NCI-H146 treated with DMSO at 0.1 percent for 48 hours (cell line): ENCODE measurements around the gene HACL1.
A peak's percentile ranks its signal among the peaks of the same experiment; 100 is the strongest.

Experiments used
- DNase-seq: peaks from one replicate; lab custom pipeline; 2025; ENCODE audit not compliant: unreplicated experiment; lab: John Stamatoyannopoulos, UW

HACL1 gene

DNA sequence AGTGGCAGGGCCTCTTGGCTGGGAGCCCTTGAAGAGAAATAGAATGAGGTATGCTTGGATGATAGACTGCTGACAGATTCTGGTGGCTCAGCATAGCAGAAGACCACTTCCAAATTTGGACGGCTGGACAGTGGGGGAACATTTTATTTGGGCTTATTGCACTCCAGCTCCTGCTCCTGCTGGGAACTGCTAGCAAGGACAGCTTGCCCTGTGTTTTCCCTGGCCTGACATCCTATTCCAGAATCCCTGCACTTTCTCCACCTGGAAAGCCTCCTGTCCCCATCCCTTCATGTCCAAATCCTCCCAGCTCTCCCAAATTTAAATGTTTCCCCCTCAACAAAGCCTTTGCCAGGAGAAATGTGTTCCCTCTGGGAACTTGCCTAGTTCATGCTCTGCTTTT, 70.0 kb downstream of the HACL1 start:
- DNase-seq: no peak

- no peak for DNase-seq
Observed at GRCh38 chr3:15528854-15529537, 72.4 kb downstream of the HACL1 start.

GRCh38 chr3:15527031-15527459, 74.3 kb downstream of the HACL1 start:
- DNase-seq: no peak

DNA sequence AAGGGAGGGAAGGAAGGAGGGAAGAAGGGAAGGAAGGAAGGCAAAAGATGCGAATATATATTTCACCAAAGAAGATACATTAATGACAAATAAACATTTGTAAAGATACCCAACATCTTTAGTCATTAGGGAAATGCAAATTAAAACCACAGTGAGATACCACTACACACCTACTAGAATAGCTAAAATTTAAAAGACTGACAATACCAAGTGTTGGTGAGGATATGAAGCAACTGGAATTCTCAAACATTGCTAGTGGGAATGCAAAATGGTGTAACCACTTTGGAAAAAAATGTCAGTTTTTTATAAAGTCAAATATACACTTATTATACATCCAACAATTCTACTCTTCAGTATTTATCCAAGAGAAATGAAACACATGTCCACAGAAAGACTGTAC, 75.6 kb downstream of the HACL1 start:
- no peak for DNase-seq

DNA sequence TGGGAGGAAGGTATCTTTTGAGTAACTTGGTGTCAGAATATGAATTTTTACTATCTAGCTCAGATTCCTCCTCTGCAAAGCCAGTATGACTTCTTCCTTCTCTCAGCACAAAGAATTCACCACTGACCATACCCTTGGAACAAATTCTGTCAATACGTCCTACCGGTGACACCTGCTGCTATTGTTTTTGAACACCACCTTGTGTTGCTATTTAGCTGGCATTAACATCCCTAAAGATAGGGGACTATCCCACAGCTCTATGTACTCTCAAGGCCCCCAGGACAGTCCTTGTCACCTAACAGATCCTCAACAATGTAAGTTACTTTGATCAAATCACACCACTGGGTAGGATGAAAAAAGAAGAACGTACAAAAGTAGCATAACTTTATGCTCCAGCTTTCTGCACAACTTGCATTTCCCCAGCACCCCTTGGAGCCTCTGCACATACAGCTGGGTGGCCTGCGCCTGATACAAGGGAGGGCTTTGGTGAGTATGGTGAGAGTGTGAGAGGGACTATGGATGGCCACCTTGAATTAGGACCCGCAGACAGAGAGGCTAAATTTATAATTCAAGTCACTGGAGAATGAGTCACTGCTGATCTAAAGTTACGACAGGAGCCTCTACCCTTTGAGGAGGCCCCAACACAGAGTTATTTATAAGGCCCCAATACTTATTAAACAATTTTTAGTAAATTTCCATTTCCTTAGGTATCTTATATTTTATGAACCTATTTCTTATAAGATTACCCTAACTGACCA, 77.5 kb downstream of the HACL1 start:
- DNase-seq: no peak

GRCh38 chr3:15522016-15522415, 79.4 kb downstream of the HACL1 start:
- no peak for DNase-seq

GRCh38 chr3:15521573-15521965, 79.8 kb downstream of the HACL1 start, which contains the start of gene COLQ:
COLQ (minus strand) TSS chr3:15521706; CDS start chr3:15521625, 81 bp downstream.
- DNase-seq: no peak

DNA sequence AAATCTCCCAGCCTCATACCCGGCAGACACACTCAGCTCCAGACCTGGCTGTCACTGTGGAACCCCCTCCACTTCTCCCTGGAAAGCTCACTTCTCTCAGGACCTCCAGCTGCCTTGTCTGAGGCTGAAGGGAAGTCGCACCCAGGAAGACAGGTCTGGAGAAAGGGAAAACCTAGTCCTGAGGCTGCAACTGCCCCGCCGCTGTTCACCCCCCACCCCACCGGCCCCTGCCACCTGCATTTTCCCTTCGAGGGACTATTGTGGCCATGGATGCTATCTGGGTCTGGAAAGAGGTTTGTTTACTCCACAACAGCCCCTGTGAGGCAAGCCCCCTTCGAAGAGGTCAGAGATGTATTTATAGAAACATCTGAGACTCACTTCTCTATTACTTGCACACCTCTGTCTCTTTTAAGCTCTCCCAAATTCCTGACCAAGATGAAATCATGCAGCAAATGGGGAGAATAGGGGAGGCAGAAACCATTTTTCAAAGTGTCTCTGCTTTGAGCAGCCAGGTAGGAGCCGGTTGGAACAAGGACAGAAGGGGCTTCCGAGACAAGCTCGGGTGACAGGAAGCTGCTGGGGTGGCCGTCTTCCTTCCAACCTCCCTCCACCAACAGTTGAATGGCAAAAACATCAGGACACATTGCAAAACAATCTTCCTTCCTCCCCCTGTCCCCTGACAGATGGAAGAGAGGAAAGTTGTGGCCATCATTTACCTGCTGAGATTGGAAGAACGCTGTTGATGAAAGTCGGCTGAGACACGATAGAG, 80.4 kb downstream of the HACL1 start:
- DNase-seq: no peak

DNA sequence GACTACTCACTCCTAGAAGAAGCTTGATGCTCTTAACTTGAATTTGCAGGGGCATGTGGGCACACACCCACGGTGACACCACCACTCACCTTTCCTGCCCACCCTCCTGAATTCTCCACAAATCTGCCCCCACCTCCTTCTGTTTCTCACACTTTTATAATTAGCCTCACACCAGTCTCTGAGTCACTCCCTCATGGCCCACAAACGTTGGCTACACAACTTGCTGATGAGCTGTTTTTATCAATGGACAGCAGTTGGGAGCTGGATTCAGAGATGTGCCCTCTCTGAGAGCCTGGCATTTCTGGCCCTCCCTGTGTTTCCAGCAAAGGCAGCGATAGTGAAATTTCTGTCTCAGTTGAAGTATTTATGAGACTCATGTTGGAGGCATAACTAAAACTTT, 81.2 kb downstream of the HACL1 start:
- DNase-seq: no peak

- DNase-seq: no peak
Observed at GRCh38 chr3:15519096-15519495, 82.3 kb downstream of the HACL1 start.

DNA sequence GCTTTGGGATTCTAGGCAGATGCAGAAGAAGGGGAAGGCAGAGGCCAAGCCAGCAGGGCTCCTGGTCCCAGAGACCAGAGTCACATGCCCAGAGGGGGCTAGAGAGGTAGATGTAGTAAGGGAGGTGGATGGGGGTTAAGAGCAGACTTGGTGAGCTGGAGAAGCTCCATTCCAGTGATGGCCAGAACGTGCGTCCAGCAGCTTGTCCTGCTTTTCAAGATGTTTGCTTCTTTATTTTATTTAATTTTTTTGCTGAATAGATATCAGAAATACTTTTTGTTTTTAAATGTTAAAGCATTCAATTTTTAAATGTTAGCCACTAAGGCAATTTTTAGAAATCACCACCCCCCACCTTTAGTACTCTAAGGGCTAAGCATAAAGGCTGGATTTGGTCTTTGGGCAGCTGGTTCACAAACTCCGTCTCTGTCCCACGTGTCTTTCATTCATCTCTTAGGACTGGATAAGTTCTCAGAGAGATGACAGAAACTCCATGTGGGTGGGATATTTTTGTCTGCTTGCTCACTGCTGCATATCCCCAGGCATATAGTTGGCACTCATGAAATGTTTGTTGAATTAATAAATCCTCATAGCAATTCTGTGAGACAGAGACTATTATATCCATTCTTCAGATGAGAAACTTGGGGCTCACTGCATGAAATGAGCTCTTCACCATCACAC, 86.6 kb downstream of the HACL1 start:
- DNase-seq: no peak

GRCh38 chr3:15513810-15514662, 87.3 kb downstream of the HACL1 start:
- DNase-seq: no peak

DNA sequence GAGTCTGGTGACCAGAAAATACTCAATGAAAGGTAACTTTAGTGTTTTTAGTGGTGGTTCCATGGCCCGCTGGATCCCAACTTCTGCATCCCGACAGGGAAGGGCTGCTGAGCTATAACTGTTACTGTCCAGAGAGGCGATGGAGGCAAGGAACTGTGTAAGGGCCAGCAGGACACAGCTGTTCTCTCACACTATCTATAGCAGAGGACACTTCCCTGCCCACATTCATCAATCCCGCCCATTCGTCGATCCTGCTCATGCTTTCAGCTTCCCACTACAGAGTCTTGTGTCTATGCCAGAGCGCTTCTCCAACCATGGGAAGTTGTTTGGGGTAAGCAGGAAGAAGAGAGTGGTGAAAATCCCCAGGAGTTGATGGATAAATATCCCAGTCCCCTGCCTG, 88.3 kb downstream of the HACL1 start:
- DNase-seq: no peak

- peak; percentile 81 for DNase-seq
Observed at GRCh38 chr3:15512166-15512565, 89.2 kb downstream of the HACL1 start.

DNA sequence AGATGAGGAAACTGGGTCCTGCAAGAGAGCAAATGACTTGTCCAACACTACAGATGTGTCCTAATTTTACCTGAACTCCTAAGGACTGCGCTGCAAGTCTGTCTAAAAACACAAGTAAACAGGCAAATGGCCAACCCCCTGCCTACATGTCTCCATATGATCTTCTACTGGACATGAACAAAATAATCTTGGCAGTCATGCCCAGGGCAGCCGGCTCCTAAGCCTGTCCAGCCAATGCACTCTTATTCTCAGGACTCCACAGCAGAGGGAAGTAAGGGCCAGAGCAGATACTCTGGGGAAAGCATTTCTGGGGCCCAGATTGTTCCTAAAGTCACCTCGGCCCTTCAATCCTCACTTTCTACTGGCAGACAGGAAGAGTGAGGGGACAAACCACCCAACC, 90.2 kb downstream of the HACL1 start:
- no peak for DNase-seq
